GM12892 (cell line): ENCODE measurements around the gene NDUFA13.

Experiments used
- POLR2A ChIP-seq: IDR thresholded peaks from 2 replicates; pipeline ENCODE4 v1.6.1; 2011; ENCODE audit warnings: low read depth, low read length, control low read depth
- POLR2AphosphoS5 ChIP-seq: IDR thresholded peaks from 2 replicates; pipeline ENCODE4 v1.6.1; 2011; ENCODE audit warnings: low read depth, low read length, control low read depth

- TF ChIP-seq POLR2AphosphoS5 (no peak), POLR2A (no peak)
Measured at GRCh38 chr19:19493841-19494546, 22.0 kb upstream of the NDUFA13 start.
